ENCODE data around the gene ZGPAT. TPM values are rescaled to one million over a fixed set of nuclear protein-coding genes. Genes with fewer than 3 reads are reported as not detected.

Gene ZGPAT
- total and polyA plus RNA-seq, 2 of the 8 experiments (the other 6 are each of a cell fraction or from before 2014, with no cell fraction given): 14.5 to 21.4 TPM

DNA sequence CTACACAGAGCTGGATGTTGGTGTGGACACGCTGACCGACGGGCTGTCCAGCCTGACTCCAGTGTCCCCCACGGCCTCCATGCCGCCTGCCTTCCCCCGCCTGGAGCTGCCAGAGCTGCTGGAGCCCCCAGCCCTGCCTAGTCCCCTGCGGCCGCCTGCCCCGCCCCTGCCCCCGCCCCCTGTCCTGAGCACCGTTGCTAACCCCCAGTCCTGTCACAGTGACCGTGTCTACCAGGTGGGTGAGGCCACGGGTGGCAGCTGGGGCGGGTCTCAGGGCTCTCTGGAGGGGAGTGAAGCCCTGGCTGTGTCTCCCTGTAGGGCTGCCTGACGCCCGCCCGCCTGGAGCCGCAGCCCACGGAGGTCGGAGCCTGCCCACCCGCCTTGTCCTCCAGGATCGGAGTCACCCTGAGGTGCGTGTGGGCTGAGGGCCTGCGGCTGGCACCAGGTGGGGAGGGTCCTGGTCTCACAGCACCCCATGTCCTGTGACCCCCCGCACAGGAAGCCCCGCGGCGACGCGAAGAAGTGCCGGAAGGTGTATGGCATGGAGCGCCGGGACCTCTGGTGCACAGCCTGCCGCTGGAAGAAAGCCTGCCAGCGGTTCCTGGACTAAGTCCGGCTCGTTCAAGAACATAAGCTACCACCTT is 34.7 kb downstream of the ZGPAT start (continued):
- no peak for TF ChIP-seq CHD7 (IDR thresholded peaks at IDR 0.05; ENCODE audit: insufficient replicate concordance, low read length)
- TF ChIP-seq ZNF274 (IDR thresholded peaks at IDR 0.05; ENCODE audit: borderline replicate concordance, extremely low read depth, low read length): no peak
- TF ChIP-seq BRCA1 (IDR thresholded peaks at IDR 0.05; ENCODE audit: low read depth, low read length): no peak

All from H1 (cell line).